Natural killer cell treated with Interleukin-12 subunit alpha and Interleukin-12 subunit beta and Interleukin-15 and Interleukin-18, amount 100 ng/mL, for 72 hours (primary cell): ENCODE measurements around the gene TMCO4. TPM values are rescaled to one million over a fixed set of nuclear protein-coding genes. Genes with fewer than 3 reads are reported as not detected.
A peak's percentile ranks its signal among the peaks of the same experiment; 100 is the strongest.

ENCODE experiments used
- ATAC-seq, 2 donors: fragments of 150-1000 bp; cut with Tn5 transposase in 1 of 2; sonication (Bioruptor Pico), chemical (Tn5 transposase) in 1 of 2; 2 replicates each; pipeline ENCODE4 v1.10.0; 2021
- DNase-seq: peaks from one replicate; pipeline ENCODE4 v3.0.0; 2022; ENCODE audit warnings: low spot score
- H3K27ac Mint-ChIP-seq, 2 donors: 1 replicate in 1 of 2; 2 replicates in 1 of 2; pipeline ENCODE4 v1.8.0; 2022; ENCODE audit warnings: mixed read lengths in 2 of 2, mild to moderate bottlenecking in 1 of 2, moderate library complexity in 1 of 2
- H3K27me3 Mint-ChIP-seq, 2 donors: 1 replicate in 1 of 2; 2 replicates in 1 of 2; pipeline ENCODE4 v1.8.0; 2022; ENCODE audit warnings: mixed read lengths in 2 of 2
- H3K36me3 Mint-ChIP-seq: one replicate; pipeline ENCODE4 v1.8.0; 2022; ENCODE audit warnings: mixed read lengths
- H3K4me1 Mint-ChIP-seq, 2 donors: 1 replicate in 1 of 2; 2 replicates in 1 of 2; pipeline ENCODE4 v1.8.0; 2022; ENCODE audit warnings: low read depth in 2 of 2, mixed read lengths in 2 of 2, mild to moderate bottlenecking in 1 of 2
- H3K4me3 Mint-ChIP-seq: one replicate; pipeline ENCODE4 v1.8.0; 2022; ENCODE audit warnings: mixed read lengths
- H3K9me3 Mint-ChIP-seq: 2 replicates; pipeline ENCODE4 v1.8.0; 2022; ENCODE audit warnings: mixed read lengths
- total RNA-seq, 2 donors: library from RNA; stranded (reverse); gene quantifications; one replicate each; pipeline ENCODE4 v1.2.3, GENCODE V29; 2022

Gene TMCO4
- total RNA-seq, 2 donors from 2014 or later, result 11.7 to 20.3 TPM

GRCh38 chr1:19776287-19776686 lies 23.4 kb downstream of the TMCO4 start:
- H3K36me3 Mint-ChIP-seq, result peaks cover 10% of the 10 kb centered on the region
- H3K27me3 Mint-ChIP-seq, result no peaks in the 10 kb centered on the region
- no peaks in the 10 kb centered on the region for H3K4me1 Mint-ChIP-seq
- no peaks in the 10 kb centered on the region for H3K9me3 Mint-ChIP-seq
- DNase-seq (no peak), ATAC-seq (no peak)
- H3K4me3 Mint-ChIP-seq, result no peak overlapping the region
- H3K27ac Mint-ChIP-seq, result no peak overlapping the region

- ATAC-seq, result no peak
- no peaks in the 10 kb centered on the region for H3K9me3 Mint-ChIP-seq
- no peaks in the 10 kb centered on the region for H3K4me1 Mint-ChIP-seq
- peaks cover 10% of the 10 kb centered on the region for H3K36me3 Mint-ChIP-seq
- no peak overlapping the region for H3K4me3 Mint-ChIP-seq
- no peak overlapping the region for H3K27ac Mint-ChIP-seq
- H3K27me3 Mint-ChIP-seq, result no peaks in the 10 kb centered on the region
- no peak for DNase-seq
Observed at GRCh38 chr1:19775831-19776230, 23.9 kb downstream of the TMCO4 start.

- no peaks in the 10 kb centered on the region for H3K27me3 Mint-ChIP-seq
- ATAC-seq (no peak), DNase-seq (no peak)
- H3K9me3 Mint-ChIP-seq, result no peaks in the 10 kb centered on the region
- H3K4me3 Mint-ChIP-seq, result no peak overlapping the region
- H3K27ac Mint-ChIP-seq, result no peak overlapping the region
- H3K4me1 Mint-ChIP-seq, result no peaks in the 10 kb centered on the region
- H3K36me3 Mint-ChIP-seq, result peaks cover 10% of the 10 kb centered on the region
Observed at GRCh38 chr1:19775317-19775716, 24.4 kb downstream of the TMCO4 start.

- H3K9me3 Mint-ChIP-seq, result no peaks in the 10 kb centered on the region
- H3K4me1 Mint-ChIP-seq, result no peaks in the 10 kb centered on the region
- H3K36me3 Mint-ChIP-seq, result peaks cover 4% of the 10 kb centered on the region
- H3K4me3 Mint-ChIP-seq, result no peak overlapping the region
- H3K27me3 Mint-ChIP-seq, result no peaks in the 10 kb centered on the region
- no peak overlapping the region for H3K27ac Mint-ChIP-seq
- ATAC-seq, result no peak
- no peak for DNase-seq
Observed at GRCh38 chr1:19774180-19774785, 25.4 kb downstream of the TMCO4 start.

- H3K27ac Mint-ChIP-seq, result no peak overlapping the region
- H3K36me3 Mint-ChIP-seq, result no peaks in the 10 kb centered on the region
- H3K4me1 Mint-ChIP-seq, result no peaks in the 10 kb centered on the region
- no peaks in the 10 kb centered on the region for H3K9me3 Mint-ChIP-seq
- no peak overlapping the region for H3K4me3 Mint-ChIP-seq
- DNase-seq (no peak), ATAC-seq (no peak)
- H3K27me3 Mint-ChIP-seq, result no peaks in the 10 kb centered on the region
Observed at GRCh38 chr1:19773485-19773884, 26.2 kb downstream of the TMCO4 start.

- Mint-ChIP-seq H3K4me1 (no peaks in the 10 kb centered on the region), H3K36me3 (no peaks in the 10 kb centered on the region), H3K9me3 (no peaks in the 10 kb centered on the region), H3K4me3 (no peak overlapping the region), H3K27ac (no peak overlapping the region), H3K27me3 (no peaks in the 10 kb centered on the region)
- DNase-seq (no peak), ATAC-seq (no peak)
Observed at GRCh38 chr1:19772053-19772452, 27.7 kb downstream of the TMCO4 start.

- no peak overlapping the region for H3K4me3 Mint-ChIP-seq
- peaks cover 0 to 2% of the 10 kb centered on the region in 2 donors for H3K4me1 Mint-ChIP-seq
- no peaks in the 10 kb centered on the region for H3K27me3 Mint-ChIP-seq
- no peak for DNase-seq
- H3K27ac Mint-ChIP-seq, result no peak overlapping the region
- no peaks in the 10 kb centered on the region for H3K36me3 Mint-ChIP-seq
- H3K9me3 Mint-ChIP-seq, result no peaks in the 10 kb centered on the region
- ATAC-seq, result no peak
Observed at GRCh38 chr1:19771350-19771749, 28.4 kb downstream of the TMCO4 start.

GRCh38 chr1:19770436-19771190 lies 29.1 kb downstream of the TMCO4 start:
- DNase-seq (no peak), ATAC-seq (no peak)
- Mint-ChIP-seq H3K27me3 (no peaks in the 10 kb centered on the region), H3K36me3 (no peaks in the 10 kb centered on the region), H3K4me3 (no peak overlapping the region), H3K27ac (no peak overlapping the region), H3K9me3 (no peaks in the 10 kb centered on the region), H3K4me1 (peaks cover 0 to 9% of the 10 kb centered on the region in 2 donors)

GRCh38 chr1:19769211-19769932 lies 30.3 kb downstream of the TMCO4 start:
- Mint-ChIP-seq H3K36me3 (no peaks in the 10 kb centered on the region), H3K9me3 (no peaks in the 10 kb centered on the region), H3K27me3 (no peaks in the 10 kb centered on the region), H3K27ac (no peak overlapping the region), H3K4me3 (no peak overlapping the region), H3K4me1 (peaks cover 0 to 9% of the 10 kb centered on the region in 2 donors)
- ATAC-seq, result no peak
- DNase-seq, result no peak

- no peaks in the 10 kb centered on the region for H3K36me3 Mint-ChIP-seq
Observed at GRCh38 chr1:19768353-19769210, 31.1 kb downstream of the TMCO4 start.

GRCh38 chr1:19765623-19766022 lies 34.1 kb downstream of the TMCO4 start:
- DNase-seq, result no peak
- Mint-ChIP-seq H3K27ac (no peak overlapping the region), H3K27me3 (no peaks in the 10 kb centered on the region), H3K9me3 (no peaks in the 10 kb centered on the region), H3K4me1 (peaks cover 0 to 9% of the 10 kb centered on the region in 2 donors), H3K36me3 (no peaks in the 10 kb centered on the region), H3K4me3 (no peak overlapping the region)
- no peak for ATAC-seq

More at GRCh38 chr1:19768353-19769210, 31.1 kb downstream of the TMCO4 start:
- Mint-ChIP-seq H3K27ac (no peak overlapping the region), H3K4me1 (peaks cover 0 to 9% of the 10 kb centered on the region in 2 donors), H3K9me3 (no peaks in the 10 kb centered on the region), H3K27me3 (no peaks in the 10 kb centered on the region), H3K4me3 (no peak overlapping the region)
- DNase-seq (no peak), ATAC-seq (no peak)

GRCh38 chr1:19764848-19765247 lies 34.9 kb downstream of the TMCO4 start:
- DNase-seq (no peak), ATAC-seq (no peak)
- H3K4me1 Mint-ChIP-seq, result peaks cover under 1 to 9% of the 10 kb centered on the region in 2 donors
- no peak overlapping the region for H3K4me3 Mint-ChIP-seq
- H3K9me3 Mint-ChIP-seq, result no peaks in the 10 kb centered on the region
- no peak overlapping the region for H3K27ac Mint-ChIP-seq
- H3K36me3 Mint-ChIP-seq, result no peaks in the 10 kb centered on the region
- no peaks in the 10 kb centered on the region for H3K27me3 Mint-ChIP-seq

- Mint-ChIP-seq H3K9me3 (no peaks in the 10 kb centered on the region), H3K4me3 (no peak overlapping the region), H3K27me3 (no peaks in the 10 kb centered on the region), H3K36me3 (no peaks in the 10 kb centered on the region), H3K4me1 (peaks cover 7 to 9% of the 10 kb centered on the region in 2 donors), H3K27ac (no peak overlapping the region)
- DNase-seq (no peak), ATAC-seq (peak in 1 of 2 donors; percentile 31)
Observed at GRCh38 chr1:19762175-19762779, 37.4 kb downstream of the TMCO4 start.
